Activated naive CD8-positive, alpha-beta T cell treated with anti-CD3 and anti-CD28 coated beads for 36 hours (primary cell): ENCODE data around the gene GRPEL1. TPM values are rescaled to one million over a fixed set of nuclear protein-coding genes. Genes with fewer than 3 reads are reported as not detected.
A peak's percentile ranks its signal among the peaks of the same experiment; 100 is the strongest.

ENCODE experiments used
- DNase-seq: peaks from one replicate; pipeline ENCODE4 v3.0.0; 2021
- H3K27ac Mint-ChIP-seq: one replicate; pipeline ENCODE4 v1.8.0; 2022; ENCODE audit warnings: mild to moderate bottlenecking, moderate library complexity, mixed read lengths
- H3K27me3 Mint-ChIP-seq: one replicate; pipeline ENCODE4 v1.8.0; 2022; ENCODE audit warnings: mild to moderate bottlenecking, mixed read lengths
- H3K36me3 Mint-ChIP-seq: one replicate; pipeline ENCODE4 v1.8.0; 2021; ENCODE audit warnings: mild to moderate bottlenecking, mixed read lengths
- H3K4me1 Mint-ChIP-seq: one replicate; pipeline ENCODE4 v1.8.0; 2021; ENCODE audit warnings: mixed read lengths
- H3K4me3 Mint-ChIP-seq: one replicate; pipeline ENCODE4 v1.8.0; 2022; ENCODE audit warnings: mild to moderate bottlenecking, moderate library complexity, mixed read lengths
- H3K9me3 Mint-ChIP-seq: one replicate; pipeline ENCODE4 v1.8.0; 2022; ENCODE audit warnings: mixed read lengths
- total RNA-seq, 2 experiments: library from RNA; stranded (reverse); gene quantifications; one replicate each; pipeline ENCODE4 v1.2.3, GENCODE V29; 2021

GRPEL1 gene
- total RNA-seq, 2 experiments from 2014 or later, result 96.6 to 109 TPM

DNA sequence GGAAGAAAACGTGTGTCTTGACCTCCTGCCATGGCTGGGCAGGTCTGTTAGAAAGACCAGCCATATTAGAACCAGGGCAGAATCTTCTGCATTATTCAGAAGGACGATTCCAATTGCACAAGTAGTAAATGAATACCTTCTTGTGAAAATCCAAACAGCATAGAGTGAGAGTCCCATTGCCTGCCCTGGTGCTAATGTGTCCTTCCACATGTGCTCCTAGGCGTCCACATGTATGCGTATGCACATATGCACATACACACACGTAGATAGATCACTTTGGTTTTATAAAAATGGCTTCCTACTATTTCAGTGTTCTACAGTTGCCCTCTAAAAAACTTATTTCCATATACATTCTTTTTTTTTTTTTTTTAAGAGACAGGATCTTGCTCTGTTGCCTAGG lies 10.2 kb upstream of the GRPEL1 start:
- no peaks in the 10 kb centered on the region for H3K4me1 Mint-ChIP-seq

DNA sequence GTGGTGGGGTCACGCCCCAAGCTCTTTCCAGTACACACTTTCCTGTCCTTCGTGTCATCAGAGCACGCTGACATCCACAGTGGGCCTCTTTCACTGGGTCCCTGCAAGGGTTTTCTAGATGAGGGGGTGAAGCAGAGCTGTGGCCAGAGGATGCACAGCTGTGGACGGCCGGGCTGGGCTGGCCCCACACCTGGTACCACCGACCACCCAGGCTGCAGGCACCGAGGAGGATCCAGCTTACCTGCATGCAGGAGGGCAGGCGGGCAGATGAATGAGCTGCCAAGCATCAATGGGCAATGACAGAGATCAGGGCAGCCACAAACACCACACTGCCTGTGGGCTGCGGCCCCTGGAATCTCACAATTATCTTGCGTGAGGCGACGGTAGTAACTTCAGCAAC lies 9.5 kb upstream of the GRPEL1 start:
- H3K27me3 Mint-ChIP-seq, result peaks cover 8% of the 10 kb centered on the region
- H3K36me3 Mint-ChIP-seq, result no peaks in the 10 kb centered on the region
- no peak for DNase-seq
- no peaks in the 10 kb centered on the region for H3K9me3 Mint-ChIP-seq
- no peaks in the 10 kb centered on the region for H3K4me1 Mint-ChIP-seq
- no peak overlapping the region for H3K27ac Mint-ChIP-seq
- H3K4me3 Mint-ChIP-seq, result no peak overlapping the region

More for the DNA sequence above, 10.2 kb upstream of the GRPEL1 start:
- H3K4me3 Mint-ChIP-seq, result no peak overlapping the region
- no peaks in the 10 kb centered on the region for H3K36me3 Mint-ChIP-seq
- no peak for DNase-seq
- H3K27me3 Mint-ChIP-seq, result peaks cover 13% of the 10 kb centered on the region
- no peak overlapping the region for H3K27ac Mint-ChIP-seq
- no peaks in the 10 kb centered on the region for H3K9me3 Mint-ChIP-seq

DNA sequence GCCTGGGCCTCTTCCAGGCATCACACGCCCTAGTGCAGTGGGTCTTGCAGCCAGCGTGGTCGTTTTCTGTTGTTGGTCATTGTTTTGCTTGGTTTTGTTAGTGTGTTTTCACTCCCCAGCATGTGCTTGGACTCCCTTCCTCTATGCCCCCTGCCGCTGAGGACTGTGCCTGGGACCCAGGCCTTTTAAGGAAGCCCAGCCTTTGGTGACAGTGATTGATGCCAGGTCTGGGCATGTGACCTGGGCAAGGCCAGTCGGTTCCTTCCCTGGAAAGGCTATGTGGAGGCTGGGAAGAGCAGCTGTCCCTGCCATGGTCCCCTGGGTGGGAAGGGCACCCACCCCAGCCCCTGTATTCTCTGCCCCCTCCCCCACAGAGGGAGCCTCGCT lies 8.8 kb upstream of the GRPEL1 start:
- no peak overlapping the region for H3K4me3 Mint-ChIP-seq
- H3K27me3 Mint-ChIP-seq, result peaks cover 8% of the 10 kb centered on the region
- no peaks in the 10 kb centered on the region for H3K9me3 Mint-ChIP-seq
- H3K4me1 Mint-ChIP-seq, result no peaks in the 10 kb centered on the region
- no peak for DNase-seq
- H3K36me3 Mint-ChIP-seq, result no peaks in the 10 kb centered on the region
- H3K27ac Mint-ChIP-seq, result no peak overlapping the region

- no peaks in the 10 kb centered on the region for H3K9me3 Mint-ChIP-seq
- peaks cover 8% of the 10 kb centered on the region for H3K27me3 Mint-ChIP-seq
- H3K36me3 Mint-ChIP-seq, result no peaks in the 10 kb centered on the region
- H3K4me3 Mint-ChIP-seq, result no peak overlapping the region
- DNase-seq, result no peak
- H3K27ac Mint-ChIP-seq, result no peak overlapping the region
- H3K4me1 Mint-ChIP-seq, result no peaks in the 10 kb centered on the region
Measured at GRCh38 chr4:7075962-7076695, 8.3 kb upstream of the GRPEL1 start.

DNA sequence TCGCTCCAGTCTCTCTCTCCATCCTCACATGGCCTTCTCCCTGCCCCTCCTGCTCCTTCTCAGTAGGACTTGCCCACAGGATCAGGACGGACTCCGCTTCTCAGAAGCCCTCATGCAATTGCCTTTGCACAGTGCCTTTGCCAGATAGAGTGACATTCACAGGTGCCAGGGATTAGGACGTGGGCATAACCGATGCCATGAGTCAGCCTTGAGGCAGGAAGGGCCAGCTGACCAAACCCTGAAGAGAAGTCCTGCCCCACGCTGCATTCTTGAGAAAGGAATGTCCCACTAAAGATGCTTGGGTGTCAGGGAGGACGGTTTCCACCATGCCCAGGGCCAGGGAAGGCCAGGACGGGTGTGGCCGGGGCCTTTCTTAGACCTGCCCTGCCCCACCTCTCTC lies 6.6 kb upstream of the GRPEL1 start:
- DNase-seq, result no peak
- no peak overlapping the region for H3K27ac Mint-ChIP-seq
- no peak overlapping the region for H3K4me3 Mint-ChIP-seq
- peaks cover 3% of the 10 kb centered on the region for H3K4me1 Mint-ChIP-seq
- H3K27me3 Mint-ChIP-seq, result no peaks in the 10 kb centered on the region
- H3K36me3 Mint-ChIP-seq, result no peaks in the 10 kb centered on the region
- H3K9me3 Mint-ChIP-seq, result no peaks in the 10 kb centered on the region

DNA sequence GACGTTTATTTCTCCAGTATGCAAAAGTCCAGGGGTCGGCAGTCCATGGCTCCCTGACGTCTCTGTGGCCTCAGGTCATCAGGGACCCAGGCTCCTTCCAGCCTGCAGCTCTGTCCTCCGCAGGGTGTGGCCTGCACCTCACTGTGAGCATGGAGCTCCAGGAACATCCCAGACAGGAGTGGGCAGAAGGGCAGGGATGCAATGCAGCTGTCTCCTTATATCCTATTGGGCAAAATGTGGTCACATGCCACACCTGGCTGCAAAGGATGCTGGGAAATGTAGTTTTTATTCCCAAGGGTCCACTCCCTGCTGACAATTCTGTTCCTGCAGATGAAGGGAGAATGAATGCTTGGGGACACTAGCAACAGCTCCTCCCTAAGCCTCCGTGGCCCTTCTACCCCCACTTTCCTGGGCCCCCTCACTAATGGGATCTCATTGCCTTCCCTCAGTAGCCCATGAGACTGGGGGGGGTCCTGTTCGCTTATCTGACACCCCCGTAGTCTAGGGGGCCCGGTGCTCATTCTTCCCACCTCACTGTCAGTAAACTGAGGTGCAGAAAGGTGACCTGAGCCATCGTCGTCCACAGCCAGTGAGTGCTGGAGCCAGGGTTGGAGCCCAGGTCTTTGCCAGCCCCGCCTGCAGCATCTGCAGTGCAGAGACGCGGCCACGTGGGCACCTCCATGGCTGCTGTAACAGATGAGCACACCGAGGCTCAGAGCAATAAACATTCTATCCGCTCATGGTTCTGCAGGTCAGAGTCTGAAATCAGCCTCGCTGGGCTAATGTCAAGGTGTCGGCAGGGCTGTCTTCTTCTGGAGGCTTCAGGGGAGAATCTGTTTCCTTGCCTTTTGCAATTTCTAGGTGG lies 5.9 kb upstream of the GRPEL1 start:
- no peak overlapping the region for H3K27ac Mint-ChIP-seq
- H3K27me3 Mint-ChIP-seq, result no peaks in the 10 kb centered on the region
- no peaks in the 10 kb centered on the region for H3K36me3 Mint-ChIP-seq
- H3K4me3 Mint-ChIP-seq, result no peak overlapping the region
- no peaks in the 10 kb centered on the region for H3K9me3 Mint-ChIP-seq
- no peak for DNase-seq
- H3K4me1 Mint-ChIP-seq, result peaks cover 5% of the 10 kb centered on the region

DNA sequence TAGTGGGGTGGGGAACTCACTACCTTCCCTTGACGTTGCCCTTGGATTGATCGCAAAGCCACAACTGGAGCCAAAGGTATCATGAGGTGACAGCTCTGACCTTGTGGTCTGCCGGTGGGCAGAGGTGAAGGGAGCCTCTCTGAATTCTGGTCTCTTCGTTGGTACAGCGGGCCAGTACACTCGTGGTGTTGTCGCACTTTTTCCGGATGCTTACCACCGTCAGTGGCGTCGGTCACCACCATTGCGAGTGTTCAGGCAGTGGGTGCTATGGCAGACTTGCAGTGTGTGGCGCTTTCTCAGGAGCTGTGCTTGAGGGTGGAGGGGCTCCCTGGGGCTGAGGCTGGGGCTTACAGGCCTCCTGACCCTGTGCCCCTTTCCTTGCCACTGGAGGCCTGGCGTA lies 5.2 kb upstream of the GRPEL1 start:
- peaks cover 6% of the 10 kb centered on the region for H3K4me1 Mint-ChIP-seq
- H3K27ac Mint-ChIP-seq, result no peak overlapping the region
- DNase-seq, result no peak
- H3K4me3 Mint-ChIP-seq, result no peak overlapping the region
- no peaks in the 10 kb centered on the region for H3K36me3 Mint-ChIP-seq
- no peaks in the 10 kb centered on the region for H3K27me3 Mint-ChIP-seq
- no peaks in the 10 kb centered on the region for H3K9me3 Mint-ChIP-seq

GRCh38 chr4:7070729-7071511 lies 3.1 kb upstream of the GRPEL1 start:
- no peak overlapping the region for H3K27ac Mint-ChIP-seq
- no peaks in the 10 kb centered on the region for H3K27me3 Mint-ChIP-seq
- H3K36me3 Mint-ChIP-seq, result peaks cover 13% of the 10 kb centered on the region
- peak; percentile 83 for DNase-seq
- no peaks in the 10 kb centered on the region for H3K9me3 Mint-ChIP-seq
- peak overlapping the region; percentile 26 for H3K4me3 Mint-ChIP-seq
- peaks cover 15% of the 10 kb centered on the region for H3K4me1 Mint-ChIP-seq

DNA sequence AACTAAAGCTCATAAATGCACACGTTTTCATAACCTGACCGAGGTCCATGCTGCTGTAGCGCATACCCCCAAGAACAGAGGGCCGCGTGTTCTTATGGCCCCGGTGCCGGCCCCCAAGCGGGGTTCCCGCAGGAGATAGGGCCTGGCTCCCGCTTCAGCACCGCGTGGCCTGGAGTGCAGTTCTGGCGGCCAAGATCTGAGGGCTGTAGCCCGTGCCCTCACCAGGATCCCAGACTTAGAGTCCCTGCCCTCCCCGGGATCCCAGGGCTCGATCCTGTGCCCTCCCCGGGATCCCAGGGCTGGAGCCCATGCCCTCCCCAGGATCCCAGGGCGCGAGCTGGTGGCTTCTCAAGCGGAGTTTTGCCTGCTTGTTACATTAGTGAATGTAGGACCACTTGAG lies 1.0 kb upstream of the GRPEL1 start:
- peaks cover 26% of the 10 kb centered on the region for H3K36me3 Mint-ChIP-seq
- peaks cover 29% of the 10 kb centered on the region for H3K4me1 Mint-ChIP-seq
- no peaks in the 10 kb centered on the region for H3K9me3 Mint-ChIP-seq
- H3K27me3 Mint-ChIP-seq, result no peaks in the 10 kb centered on the region
- H3K27ac Mint-ChIP-seq, result peak overlapping the region; percentile 96
- peak; percentile 27 for DNase-seq
- peak overlapping the region; percentile 97 for H3K4me3 Mint-ChIP-seq

DNA sequence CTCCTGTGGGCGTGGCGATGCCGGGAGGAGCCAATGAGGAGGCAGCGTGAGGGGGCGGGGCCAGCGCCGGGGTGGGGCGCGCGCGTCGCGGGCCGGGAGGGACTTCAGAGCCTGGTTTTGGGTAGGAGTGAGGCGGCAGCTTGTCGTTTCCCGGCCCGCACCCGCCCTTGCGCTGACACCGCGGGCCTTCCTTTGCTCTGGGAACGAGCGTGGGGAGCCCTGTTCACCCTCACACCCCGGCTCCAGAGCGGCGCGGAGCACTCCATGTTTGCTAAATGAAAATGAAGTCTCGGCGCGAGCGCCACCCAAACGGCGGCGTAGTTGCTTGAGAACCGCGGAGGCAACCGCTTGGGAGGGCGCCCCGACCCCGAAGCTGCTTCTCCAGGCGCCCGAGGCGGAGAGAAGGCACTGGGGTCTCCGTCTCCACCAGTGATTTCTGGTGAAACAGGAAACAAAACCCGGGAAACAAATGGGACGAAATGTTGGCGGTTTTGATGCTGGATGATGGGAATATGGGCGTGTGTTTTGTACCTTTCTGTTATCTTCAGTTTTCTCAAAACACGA lies 497 bp upstream of the GRPEL1 start:
- DNase-seq, result no peak
- peak overlapping the region; percentile 96 for H3K27ac Mint-ChIP-seq
- no peaks in the 10 kb centered on the region for H3K27me3 Mint-ChIP-seq
- H3K4me1 Mint-ChIP-seq, result peaks cover 32% of the 10 kb centered on the region
- no peaks in the 10 kb centered on the region for H3K9me3 Mint-ChIP-seq
- H3K4me3 Mint-ChIP-seq, result peak overlapping the region; percentile 97
- peaks cover 30% of the 10 kb centered on the region for H3K36me3 Mint-ChIP-seq

GRCh38 chr4:7067126-7067451 lies 775 bp downstream of the GRPEL1 start:
- Mint-ChIP-seq H3K27ac (peak overlapping the region; percentile 91), H3K27me3 (no peaks in the 10 kb centered on the region), H3K4me1 (peaks cover 32% of the 10 kb centered on the region), H3K9me3 (no peaks in the 10 kb centered on the region), H3K36me3 (peaks cover 38% of the 10 kb centered on the region), H3K4me3 (peak overlapping the region; percentile 97)
- DNase-seq, result no peak

DNA sequence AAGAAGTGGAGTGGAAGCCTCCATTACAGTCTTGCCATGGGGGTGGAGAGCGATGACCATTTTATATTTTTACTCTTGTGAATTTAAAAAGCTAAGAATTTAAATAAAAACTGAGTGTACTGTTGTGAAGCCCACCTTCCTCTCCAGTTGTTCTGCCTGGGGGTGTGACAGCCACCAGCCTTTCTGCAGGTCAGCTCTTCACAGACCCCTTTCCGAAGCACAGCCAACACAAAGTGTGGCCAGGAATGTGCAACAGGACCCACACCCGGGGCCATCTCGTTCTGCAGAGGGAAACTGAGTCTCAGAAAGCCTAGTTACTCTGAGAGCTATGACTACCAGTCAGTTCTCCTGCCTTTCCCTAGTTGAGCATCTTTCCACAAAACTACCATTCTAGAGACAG lies 1.4 kb downstream of the GRPEL1 start:
- H3K27ac Mint-ChIP-seq, result peak overlapping the region; percentile 91
- no peaks in the 10 kb centered on the region for H3K27me3 Mint-ChIP-seq
- no peaks in the 10 kb centered on the region for H3K9me3 Mint-ChIP-seq
- H3K4me1 Mint-ChIP-seq, result peaks cover 32% of the 10 kb centered on the region
- peak overlapping the region; percentile 97 for H3K4me3 Mint-ChIP-seq
- peaks cover 39% of the 10 kb centered on the region for H3K36me3 Mint-ChIP-seq
- no peak for DNase-seq

- no peaks in the 10 kb centered on the region for H3K27me3 Mint-ChIP-seq
- no peaks in the 10 kb centered on the region for H3K9me3 Mint-ChIP-seq
- H3K36me3 Mint-ChIP-seq, result peaks cover 43% of the 10 kb centered on the region
- no peak for DNase-seq
- peak overlapping the region; percentile 97 for H3K4me3 Mint-ChIP-seq
- peaks cover 32% of the 10 kb centered on the region for H3K4me1 Mint-ChIP-seq
- H3K27ac Mint-ChIP-seq, result peak overlapping the region; percentile 91
Measured at GRCh38 chr4:7066006-7066405, 1.9 kb downstream of the GRPEL1 start.

DNA sequence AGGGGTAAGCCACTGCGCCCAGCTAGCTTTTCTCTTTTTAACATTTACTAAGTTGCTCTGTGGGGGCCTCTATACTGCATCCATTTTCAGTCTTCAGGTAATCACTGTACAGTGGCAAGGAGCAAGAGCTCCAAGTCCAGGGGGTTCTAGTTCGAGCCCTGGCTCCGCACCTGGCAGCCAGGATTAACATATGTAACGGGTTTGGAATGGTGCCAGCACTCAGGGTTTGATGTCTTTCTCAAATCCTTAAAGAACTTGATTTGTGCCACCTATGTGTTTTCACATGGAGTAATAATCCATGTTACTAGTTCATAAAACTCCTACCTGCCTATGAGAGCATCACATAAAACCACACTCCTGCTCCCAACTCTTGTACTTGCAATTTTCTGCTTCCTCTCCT lies 4.5 kb downstream of the GRPEL1 start:
- Mint-ChIP-seq H3K36me3 (peaks cover 51% of the 10 kb centered on the region), H3K9me3 (no peaks in the 10 kb centered on the region), H3K4me3 (no peak overlapping the region), H3K27me3 (no peaks in the 10 kb centered on the region), H3K27ac (peak overlapping the region; percentile 59), H3K4me1 (peaks cover 34% of the 10 kb centered on the region)
- no peak for DNase-seq

DNA sequence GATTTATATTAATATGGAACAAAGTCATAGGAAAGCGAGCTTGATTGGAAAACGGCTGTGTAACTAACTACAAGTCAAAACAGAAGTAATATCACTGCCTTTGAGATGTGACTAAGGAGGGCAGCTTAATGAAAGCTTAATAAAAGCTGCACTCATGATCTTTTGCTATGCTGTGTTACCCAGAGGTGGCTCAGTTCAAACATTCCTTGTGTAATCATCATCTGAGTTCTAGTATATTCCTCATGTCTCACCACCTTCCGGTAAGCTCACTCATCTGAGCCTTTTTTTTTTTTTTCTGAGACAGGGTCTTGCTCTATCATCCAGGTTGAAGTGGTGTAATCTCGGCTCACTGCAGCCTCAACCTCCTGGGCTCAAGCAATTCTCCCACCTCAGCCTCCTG lies 5.0 kb downstream of the GRPEL1 start:
- H3K36me3 Mint-ChIP-seq, result peaks cover 52% of the 10 kb centered on the region
- H3K4me3 Mint-ChIP-seq, result no peak overlapping the region
- H3K9me3 Mint-ChIP-seq, result no peaks in the 10 kb centered on the region
- peaks cover 35% of the 10 kb centered on the region for H3K4me1 Mint-ChIP-seq
- DNase-seq, result no peak
- H3K27me3 Mint-ChIP-seq, result no peaks in the 10 kb centered on the region
- no peak overlapping the region for H3K27ac Mint-ChIP-seq
